ENCODE results near the gene ABCB6. TPM values are rescaled to one million over a fixed set of nuclear protein-coding genes. Genes with fewer than 3 reads are reported as not detected.
A peak's percentile ranks its signal among the peaks of the same experiment; 100 is the strongest.

Gene ABCB6
- total and polyA plus RNA-seq, 8 donors = 8.2 to 47.8 (median 22.0) TPM

- no peak for DNase-seq
- H3K27ac ChIP-seq = peak overlapping the region; percentile 90 to 99 (median 96)
- intact Hi-C loops (cut with DNase I; ENCODE audit: low total_unique reads) = loop anchor here (5.0 kb wide), 1 partner anchor 141 kb away; no protein-coding TSS in a partner anchor
- TF ChIP-seq CTCF (IDR thresholded peaks at IDR 0.05) (no peak), POLR2AphosphoS5 (IDR thresholded peaks at IDR 0.05) (no peak), EP300 (IDR thresholded peaks at IDR 0.05) (no peak), POLR2A (IDR thresholded peaks at IDR 0.05) (no peak)
- peaks cover 4 to 19% (median 16%) of the 10 kb centered on the region in 4 donors for H3K4me1 ChIP-seq
- peaks cover 12 to 18% (median 16%) of the 10 kb centered on the region in 4 donors for H3K36me3 ChIP-seq
- no peaks in the 10 kb centered on the region for H3K9me3 ChIP-seq
- H3K27me3 ChIP-seq = no peaks in the 10 kb centered on the region
- WGBS, 5 donors = 59 to 65% (median 60%) methylated on average over 4 of the region's 4 CpGs
- peak overlapping the region; percentile 53 to 81 (median 68) for H3K4me3 ChIP-seq
These were observed 57.7 kb downstream of the ABCB6 start for GRCh38 chr2:219161097-219161496.

- Histone ChIP-seq H3K36me3 (peaks cover 12 to 25% (median 23%) of the 10 kb centered on the region in 4 donors), H3K9me3 (no peaks in the 10 kb centered on the region), H3K27me3 (no peaks in the 10 kb centered on the region), H3K4me1 (peaks cover 4 to 19% (median 16%) of the 10 kb centered on the region in 4 donors), H3K4me3 (peak within 1 kb of the TSS; percentile 53 to 81 (median 68)), H3K27ac (peak within 1 kb of the TSS; percentile 90 to 99 (median 96))
- peak; percentile 97 to 99 for DNase-seq
- TF ChIP-seq CTCF (IDR thresholded peaks at IDR 0.05) = peak in 5 of 7 experiments; percentile 96 to 99 (median 98)
- TF ChIP-seq EP300 (IDR thresholded peaks at IDR 0.05) = no peak
- peak; percentile 41 to 69 (median 61) for TF ChIP-seq POLR2AphosphoS5 (IDR thresholded peaks at IDR 0.05)
- no peak for TF ChIP-seq POLR2A (IDR thresholded peaks at IDR 0.05)
- intact Hi-C loops (cut with DNase I; ENCODE audit: low total_unique reads) = loop anchor here (5.0 kb wide), 1 partner anchor 142 kb away; no protein-coding TSS in a partner anchor
- WGBS, 5 donors = 0 to 1% (median 1%) methylated on average over 39 to 70 of the region's 70 CpGs
These were observed 58.4 kb downstream of the ABCB6 start, which contains the start of gene NHEJ1 for GRCh38 chr2:219160186-219161017. Gene NHEJ1 (minus strand): TSS chr2:219160815. CDS start chr2:219158362, 2,453 bp downstream.

Other genes starting within 250 kb of the ABCB6 start
- 1 to 10 TPM in 1 of 5 donors, not detected in 4; 1.3 TPM for gene FEV, start 233.8 kb downstream of the ABCB6 start, total RNA-seq
- gene FEV, start 233.8 kb downstream of the ABCB6 start, polyA plus RNA-seq = 1 to 10 TPM in 1 of 3 donors, under 1 TPM in 2; 0.28 to 6.4 (median 0.87) TPM
- gene CRYBA2, start 225.5 kb downstream of the ABCB6 start, total RNA-seq = 1 to 10 TPM in 1 of 5 donors, not detected in 4; 2.8 TPM
- gene CRYBA2, start 225.5 kb downstream of the ABCB6 start, polyA plus RNA-seq = 1 to 10 TPM; 1.2 to 7.5 (median 3.7) TPM
- gene CFAP65, start 177.4 kb downstream of the ABCB6 start, total RNA-seq = 1 to 10 TPM in 1 of 5 donors, not detected in 4; 2.6 TPM
- gene CFAP65, start 177.4 kb downstream of the ABCB6 start, polyA plus RNA-seq = under 1 TPM in 1 of 3 donors, not detected in 2; 0.10 TPM
- 10 to 100 TPM in 4 of 5 donors, under 1 TPM in 1; 0.58 to 59.1 (median 16.5) TPM for gene IHH, start 158.0 kb downstream of the ABCB6 start, total RNA-seq
- 1 to 10 TPM; 6.4 to 9.0 (median 7.8) TPM for gene IHH, start 158.0 kb downstream of the ABCB6 start, polyA plus RNA-seq
- gene NHEJ1, start 58.1 kb downstream of the ABCB6 start, total RNA-seq = 10 to 100 TPM in 3 of 5 donors, 1 to 10 TPM in 2; 4.5 to 25.5 (median 13.2) TPM
- 10 to 100 TPM; 10.3 to 19.1 (median 10.4) TPM for gene NHEJ1, start 58.1 kb downstream of the ABCB6 start, polyA plus RNA-seq
- gene SLC23A3, start 48.9 kb downstream of the ABCB6 start, total RNA-seq = 1 to 10 TPM in 2 of 5 donors, under 1 TPM in 3; 0.45 to 4.1 (median 0.92) TPM
- 1 to 10 TPM in 1 of 3 donors, under 1 TPM in 1, not detected in 1; 0.50 to 2.3 TPM for gene SLC23A3, start 48.9 kb downstream of the ABCB6 start, polyA plus RNA-seq
- 10 to 100 TPM; 12.8 to 48.2 (median 36.2) TPM for gene CNPPD1, start 42.0 kb downstream of the ABCB6 start, total RNA-seq
- 10 to 100 TPM; 26.5 to 45.5 (median 34.2) TPM for gene CNPPD1, start 42.0 kb downstream of the ABCB6 start, polyA plus RNA-seq
- gene RETREG2, start 40.7 kb downstream of the ABCB6 start, total RNA-seq = 10 to 100 TPM; 31.9 to 97.3 (median 43.9) TPM
- 10 to 100 TPM; 23.9 to 52.5 (median 25.1) TPM for gene RETREG2, start 40.7 kb downstream of the ABCB6 start, polyA plus RNA-seq
- 10 to 100 TPM; 21.3 to 79.7 (median 33.8) TPM for gene ZFAND2B, start 12.2 kb downstream of the ABCB6 start, total RNA-seq
- 10 to 100 TPM; 45.0 to 81.3 (median 46.6) TPM for gene ZFAND2B, start 12.2 kb downstream of the ABCB6 start, polyA plus RNA-seq
- gene ATG9A, start 10.7 kb upstream of the ABCB6 start, total RNA-seq = 100 to 1,000 TPM in 1 of 5 donors, 10 to 100 TPM in 3, 1 to 10 TPM in 1; 1.4 to 100 (median 23.1) TPM
- 10 to 100 TPM in 1 of 3 donors, 1 to 10 TPM in 2; 6.3 to 13.5 (median 7.2) TPM for gene ATG9A, start 10.7 kb upstream of the ABCB6 start, polyA plus RNA-seq
- gene ANKZF1, start 10.8 kb upstream of the ABCB6 start, total RNA-seq = 100 to 1,000 TPM in 3 of 5 donors, 10 to 100 TPM in 2; 33.9 to 263 (median 138) TPM
- 10 to 100 TPM; 27.8 to 36.6 (median 33.4) TPM for gene ANKZF1, start 10.8 kb upstream of the ABCB6 start, polyA plus RNA-seq
- gene GLB1L, start 26.5 kb upstream of the ABCB6 start, total RNA-seq = 10 to 100 TPM in 1 of 5 donors, 1 to 10 TPM in 2, under 1 TPM in 1, not detected in 1; 0.58 to 31.4 (median 4.5) TPM
- gene GLB1L, start 26.5 kb upstream of the ABCB6 start, polyA plus RNA-seq = 1 to 10 TPM; 2.6 to 4.9 (median 2.6) TPM
- gene STK16, start 26.5 kb upstream of the ABCB6 start, total RNA-seq = 10 to 100 TPM in 4 of 5 donors, 1 to 10 TPM in 1; 1.2 to 55.6 (median 23.7) TPM
- gene STK16, start 26.5 kb upstream of the ABCB6 start, polyA plus RNA-seq = 10 to 100 TPM; 38.8 to 55.9 (median 45.1) TPM
- gene TUBA4B, start 34.3 kb upstream of the ABCB6 start, total RNA-seq = not detected
- gene TUBA4B, start 34.3 kb upstream of the ABCB6 start, polyA plus RNA-seq = not detected
- gene TUBA4A, start 35.0 kb upstream of the ABCB6 start, total RNA-seq = 100 to 1,000 TPM in 1 of 5 donors, 10 to 100 TPM in 4; 18.7 to 141 (median 27.2) TPM
- gene TUBA4A, start 35.0 kb upstream of the ABCB6 start, polyA plus RNA-seq = 10 to 100 TPM; 28.9 to 68.8 (median 51.0) TPM
- gene DNAJB2, start 60.4 kb upstream of the ABCB6 start, total RNA-seq = 10 to 100 TPM; 24.4 to 88.8 (median 47.8) TPM
- gene DNAJB2, start 60.4 kb upstream of the ABCB6 start, polyA plus RNA-seq = 10 to 100 TPM; 62.5 to 85.8 (median 77.5) TPM
- 10 to 100 TPM in 1 of 5 donors, 1 to 10 TPM in 3, not detected in 1; 2.8 to 11.3 (median 7.4) TPM for gene PTPRN, start 90.4 kb upstream of the ABCB6 start, total RNA-seq
- gene PTPRN, start 90.4 kb upstream of the ABCB6 start, polyA plus RNA-seq = 1 to 10 TPM; 1.1 to 3.6 (median 1.5) TPM
- not detected for gene RESP18, start 113.8 kb upstream of the ABCB6 start, total RNA-seq
- not detected for gene RESP18, start 113.8 kb upstream of the ABCB6 start, polyA plus RNA-seq
- 100 to 1,000 TPM in 1 of 5 donors, 10 to 100 TPM in 4; 32.7 to 147 (median 46.4) TPM for gene DNPEP, start 169.0 kb upstream of the ABCB6 start, total RNA-seq
- 100 to 1,000 TPM in 2 of 3 donors, 10 to 100 TPM in 1; 69.2 to 114 (median 105) TPM for gene DNPEP, start 169.0 kb upstream of the ABCB6 start, polyA plus RNA-seq
- gene DES, start 199.4 kb upstream of the ABCB6 start, total RNA-seq = 1,000 to 10,000 TPM; 1,078 to 5,539 (median 2,913) TPM
- gene DES, start 199.4 kb upstream of the ABCB6 start, polyA plus RNA-seq = 100 to 1,000 TPM; 122 to 803 (median 204) TPM
- 100 to 1,000 TPM in 1 of 5 donors, 10 to 100 TPM in 3, 1 to 10 TPM in 1; 7.4 to 106 (median 30.4) TPM for gene SPEG, start 215.9 kb upstream of the ABCB6 start, total RNA-seq
- gene SPEG, start 215.9 kb upstream of the ABCB6 start, polyA plus RNA-seq = 10 to 100 TPM in 1 of 3 donors, 1 to 10 TPM in 2; 9.8 to 65.1 (median 9.9) TPM